G401.6 (cell line): ENCODE measurements around the gene MICAL2.
A peak's percentile ranks its signal among the peaks of the same experiment; 100 is the strongest.

Experiments
- FAIRE-seq: peaks from 2 replicates; lab custom pipeline; 2012; peaks lifted over from hg19 to GRCh38; lab: Jason Lieb, UNC

Gene MICAL2

GRCh38 chr11:12076840-12077534 is 33.4 kb upstream of the MICAL2 start:
- no peak for FAIRE-seq

GRCh38 chr11:12077535-12078280 is 32.7 kb upstream of the MICAL2 start:
- no peak for FAIRE-seq

- peak; percentile 96 for FAIRE-seq
Measured at GRCh38 chr11:12079726-12080556, 30.4 kb upstream of the MICAL2 start.

GRCh38 chr11:12083380-12083779 is 27.0 kb upstream of the MICAL2 start:
- FAIRE-seq = no peak

GRCh38 chr11:12084256-12084655 is 26.1 kb upstream of the MICAL2 start:
- FAIRE-seq = no peak

GRCh38 chr11:12085371-12086251 is 24.8 kb upstream of the MICAL2 start:
- FAIRE-seq = no peak

- peak; percentile 97 for FAIRE-seq
Measured at GRCh38 chr11:12086271-12087074, 23.9 kb upstream of the MICAL2 start.

- no peak for FAIRE-seq
Measured at GRCh38 chr11:12087075-12088004, 23.1 kb upstream of the MICAL2 start.

- peak; percentile 84 for FAIRE-seq
Measured at GRCh38 chr11:12088047-12088481, 22.3 kb upstream of the MICAL2 start.

- no peak for FAIRE-seq
Measured at GRCh38 chr11:12088531-12088930, 21.9 kb upstream of the MICAL2 start.

- no peak for FAIRE-seq
Measured at GRCh38 chr11:12089041-12089440, 21.3 kb upstream of the MICAL2 start.

GRCh38 chr11:12089473-12089872 is 20.9 kb upstream of the MICAL2 start:
- FAIRE-seq = no peak

GRCh38 chr11:12090061-12090591 is 20.3 kb upstream of the MICAL2 start:
- FAIRE-seq = no peak

GRCh38 chr11:12090761-12091258 is 19.6 kb upstream of the MICAL2 start:
- FAIRE-seq = no peak

- FAIRE-seq = no peak
Measured at GRCh38 chr11:12091956-12092558, 18.3 kb upstream of the MICAL2 start.

- no peak for FAIRE-seq
Measured at GRCh38 chr11:12092714-12093113, 17.7 kb upstream of the MICAL2 start.

- FAIRE-seq = no peak
Measured at GRCh38 chr11:12094872-12095800, 15.3 kb upstream of the MICAL2 start.

- FAIRE-seq = no peak
Measured at GRCh38 chr11:12097219-12097618, 13.2 kb upstream of the MICAL2 start.
